ENCODE results near the gene PARP6.

- TF ChIP-seq CTCF (IDR thresholded peaks at IDR 0.05; ENCODE audit: low read length) (peak; percentile 74), EZH2 (IDR thresholded peaks at IDR 0.05; ENCODE audit: borderline replicate concordance, low read length) (no peak)
These were observed 40.5 kb upstream of the PARP6 start for GRCh38 chr15:72312605-72313447.

All from OCI-LY1 (cell line).